ENCODE data around the gene LRG1. TPM values are rescaled to one million over a fixed set of nuclear protein-coding genes. Genes with fewer than 3 reads are reported as not detected.

Gene LRG1
- polyA plus RNA-seq, 1 donor (not counting 4 experiments of a cell fraction or from before 2014, with no cell fraction given), result 1.2 TPM

DNA sequence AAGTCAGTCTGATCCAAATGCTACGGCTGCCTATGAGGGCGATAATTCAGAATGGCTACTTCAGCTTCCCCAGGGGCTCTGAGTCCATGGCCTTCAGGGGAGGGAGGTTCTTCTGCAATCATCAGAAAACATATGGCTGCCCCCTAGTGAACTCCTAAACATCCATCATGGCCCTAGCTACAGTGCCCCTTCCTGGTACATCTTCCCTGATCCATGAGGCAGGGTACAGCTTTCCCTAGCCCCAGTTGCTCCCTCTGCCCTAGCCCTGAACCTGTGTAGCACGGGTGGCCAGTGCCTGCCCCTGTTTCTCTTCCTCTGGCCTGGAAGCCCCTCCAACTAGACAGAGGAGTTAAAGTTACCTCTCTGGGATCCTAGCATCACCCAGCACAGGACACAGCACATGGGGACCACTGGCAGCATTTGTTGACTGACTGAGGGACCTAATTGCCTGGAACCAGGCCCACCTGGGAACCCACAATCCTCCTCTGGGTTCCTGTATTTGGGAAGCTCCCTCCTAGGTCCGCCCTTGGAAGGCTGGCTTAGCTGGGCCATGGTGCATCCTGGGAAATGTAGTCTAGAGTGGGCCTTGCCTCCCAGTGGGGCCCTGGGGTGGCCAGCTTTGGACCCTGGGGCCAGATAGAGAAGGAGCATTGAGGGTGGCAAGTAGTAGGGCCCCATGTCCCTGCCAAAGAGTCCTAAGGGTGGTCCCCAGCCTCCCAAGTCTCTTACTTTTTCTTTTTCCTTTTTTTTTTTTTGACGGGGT, 37.4 kb upstream of the LRG1 start:
- H2AFZ ChIP-seq (ENCODE audit: control insufficient read depth, low read length), result no peak overlapping the region
- no peak overlapping the region for H3K4me3 ChIP-seq (ENCODE audit: control insufficient read depth in 2 of 3, extremely low read depth in 1 of 3, insufficient read depth in 2 of 3, low read depth in 1 of 3, low read length in 3 of 3)
- FAIRE-seq (no peak), DNase-seq (ENCODE audit: low read depth, low spot score) (no peak)
- no peak overlapping the region for H3K27ac ChIP-seq (ENCODE audit: control insufficient read depth, insufficient read depth, low read length)
- no peaks in the 10 kb centered on the region for H3K79me2 ChIP-seq (ENCODE audit: control insufficient read depth, insufficient read depth, low read length)
- H3K4me2 ChIP-seq (ENCODE audit: control insufficient read depth, extremely low read depth, insufficient read depth, low read depth, low read length), result no peak overlapping the region
- H3K27me3 ChIP-seq (ENCODE audit: control insufficient read depth, extremely low read depth, insufficient read depth, low read length), result peaks cover 32% of the 10 kb centered on the region
- no peaks in the 10 kb centered on the region for H4K20me1 ChIP-seq (ENCODE audit: control insufficient read depth, extremely low read depth, insufficient read depth, low read length)
- H3K9me3 ChIP-seq (ENCODE audit: control insufficient read depth, low read depth, low read length), result no peaks in the 10 kb centered on the region
- no peaks in the 10 kb centered on the region for H3K9me1 ChIP-seq (ENCODE audit: control insufficient read depth, extremely low read depth, insufficient read depth, low read length)
- no peak for TF ChIP-seq EZH2 (IDR thresholded peaks at IDR 0.05; ENCODE audit: low read length)
- TF ChIP-seq, protein P1, sequence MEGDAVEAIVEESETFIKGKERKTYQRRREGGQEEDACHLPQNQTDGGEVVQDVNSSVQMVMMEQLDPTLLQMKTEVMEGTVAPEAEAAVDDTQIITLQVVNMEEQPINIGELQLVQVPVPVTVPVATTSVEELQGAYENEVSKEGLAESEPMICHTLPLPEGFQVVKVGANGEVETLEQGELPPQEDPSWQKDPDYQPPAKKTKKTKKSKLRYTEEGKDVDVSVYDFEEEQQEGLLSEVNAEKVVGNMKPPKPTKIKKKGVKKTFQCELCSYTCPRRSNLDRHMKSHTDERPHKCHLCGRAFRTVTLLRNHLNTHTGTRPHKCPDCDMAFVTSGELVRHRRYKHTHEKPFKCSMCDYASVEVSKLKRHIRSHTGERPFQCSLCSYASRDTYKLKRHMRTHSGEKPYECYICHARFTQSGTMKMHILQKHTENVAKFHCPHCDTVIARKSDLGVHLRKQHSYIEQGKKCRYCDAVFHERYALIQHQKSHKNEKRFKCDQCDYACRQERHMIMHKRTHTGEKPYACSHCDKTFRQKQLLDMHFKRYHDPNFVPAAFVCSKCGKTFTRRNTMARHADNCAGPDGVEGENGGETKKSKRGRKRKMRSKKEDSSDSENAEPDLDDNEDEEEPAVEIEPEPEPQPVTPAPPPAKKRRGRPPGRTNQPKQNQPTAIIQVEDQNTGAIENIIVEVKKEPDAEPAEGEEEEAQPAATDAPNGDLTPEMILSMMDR (optimal IDR thresholded peaks at IDR 0.05 in 1 of 3, IDR thresholded peaks at IDR 0.05 in 1 of 3, conservative IDR thresholded peaks at IDR 0.05 in 1 of 3; ENCODE audit: extremely low read depth in 1 of 3, insufficient read depth in 2 of 3, low read length in 3 of 3), result no peak
- H3K4me1 ChIP-seq (ENCODE audit: control insufficient read depth, extremely low read depth, insufficient read depth, low read length), result peaks cover 13% of the 10 kb centered on the region
- no peak overlapping the region for H3K9ac ChIP-seq (ENCODE audit: control insufficient read depth, extremely low read depth, insufficient read depth, low read length)
- H3K36me3 ChIP-seq (ENCODE audit: control insufficient read depth in 2 of 2, extremely low read depth in 1 of 2, insufficient read depth in 2 of 2, low read length in 2 of 2), result no peaks in the 10 kb centered on the region
- dilution Hi-C loops (cut with MboI; ENCODE audit: extremely low pct_ligation_motif_present, low sequenced_read_pairs), result no loop called here

DNA sequence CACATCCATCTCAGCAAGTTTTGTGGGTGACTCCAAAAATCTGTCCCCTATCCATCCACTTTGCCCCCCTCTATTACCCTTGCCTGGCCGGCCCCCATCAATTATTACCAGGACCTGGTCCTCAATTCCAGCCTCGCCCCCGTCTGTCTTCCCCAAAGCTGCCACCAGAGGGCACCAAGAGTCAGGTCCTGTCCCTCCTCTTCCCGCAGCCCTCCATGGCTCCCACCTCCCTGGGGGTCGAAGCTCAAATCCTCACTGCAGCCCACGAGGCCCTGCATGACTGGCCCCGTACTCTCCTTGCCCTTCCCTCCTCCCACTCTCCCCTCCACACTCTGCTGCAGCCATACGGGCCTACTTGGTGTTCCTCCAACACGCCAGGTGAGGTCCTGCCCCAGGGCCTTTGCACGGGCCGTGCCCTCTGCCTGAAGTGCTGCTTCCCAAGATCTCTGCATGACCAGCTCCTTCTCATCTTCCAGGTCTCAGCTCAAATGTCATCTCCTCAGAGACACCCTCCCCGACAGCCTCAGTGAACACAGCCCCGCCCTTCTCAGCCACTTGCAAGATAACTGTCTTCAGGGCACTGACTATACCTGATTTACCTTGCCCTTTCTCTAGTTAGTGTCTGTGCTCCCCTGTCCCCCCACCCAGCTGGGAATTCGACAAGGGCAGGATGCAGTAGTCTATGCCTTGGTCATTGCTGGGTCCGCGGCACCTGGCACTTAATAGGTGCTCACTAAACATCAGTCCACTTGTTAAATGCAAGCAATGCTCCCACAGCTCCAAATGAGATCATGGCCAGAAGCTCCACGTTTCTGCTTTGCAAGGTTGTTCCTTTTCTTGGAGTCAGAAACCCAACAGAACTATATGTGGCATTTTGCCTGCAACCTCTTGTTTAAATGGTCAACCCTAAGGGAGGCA, 36.4 kb upstream of the LRG1 start:
- no peak for DNase-seq (ENCODE audit: low read depth, low spot score)
- peaks cover 13% of the 10 kb centered on the region for H3K4me1 ChIP-seq (ENCODE audit: control insufficient read depth, extremely low read depth, insufficient read depth, low read length)
- H2AFZ ChIP-seq (ENCODE audit: control insufficient read depth, low read length), result no peak overlapping the region
- TF ChIP-seq, protein P1 (optimal IDR thresholded peaks at IDR 0.05 in 1 of 3, IDR thresholded peaks at IDR 0.05 in 1 of 3, conservative IDR thresholded peaks at IDR 0.05 in 1 of 3; ENCODE audit: extremely low read depth in 1 of 3, insufficient read depth in 2 of 3, low read length in 3 of 3), result peak; percentile 77 to 85 (median 80)
- no peak for TF ChIP-seq EZH2 (IDR thresholded peaks at IDR 0.05; ENCODE audit: low read length)
- peak overlapping the region; percentile 64 for H3K27ac ChIP-seq (ENCODE audit: control insufficient read depth, insufficient read depth, low read length)
- H3K9ac ChIP-seq (ENCODE audit: control insufficient read depth, extremely low read depth, insufficient read depth, low read length), result peak overlapping the region; percentile 34
- H3K27me3 ChIP-seq (ENCODE audit: control insufficient read depth, extremely low read depth, insufficient read depth, low read length), result peaks cover 26% of the 10 kb centered on the region
- peak; percentile 51 for FAIRE-seq
- H3K4me2 ChIP-seq (ENCODE audit: control insufficient read depth, extremely low read depth, insufficient read depth, low read depth, low read length), result no peak overlapping the region
- no peaks in the 10 kb centered on the region for H4K20me1 ChIP-seq (ENCODE audit: control insufficient read depth, extremely low read depth, insufficient read depth, low read length)
- no peaks in the 10 kb centered on the region for H3K36me3 ChIP-seq (ENCODE audit: control insufficient read depth in 2 of 2, extremely low read depth in 1 of 2, insufficient read depth in 2 of 2, low read length in 2 of 2)
- H3K4me3 ChIP-seq (ENCODE audit: control insufficient read depth in 2 of 3, extremely low read depth in 1 of 3, insufficient read depth in 2 of 3, low read depth in 1 of 3, low read length in 3 of 3), result no peak overlapping the region
- dilution Hi-C loops (cut with MboI; ENCODE audit: extremely low pct_ligation_motif_present, low sequenced_read_pairs), result no loop called here
- no peaks in the 10 kb centered on the region for H3K79me2 ChIP-seq (ENCODE audit: control insufficient read depth, insufficient read depth, low read length)
- H3K9me1 ChIP-seq (ENCODE audit: control insufficient read depth, extremely low read depth, insufficient read depth, low read length), result no peaks in the 10 kb centered on the region
- no peaks in the 10 kb centered on the region for H3K9me3 ChIP-seq (ENCODE audit: control insufficient read depth, low read depth, low read length)
